Measurements from ENCODE around the gene RAB15.

DNA sequence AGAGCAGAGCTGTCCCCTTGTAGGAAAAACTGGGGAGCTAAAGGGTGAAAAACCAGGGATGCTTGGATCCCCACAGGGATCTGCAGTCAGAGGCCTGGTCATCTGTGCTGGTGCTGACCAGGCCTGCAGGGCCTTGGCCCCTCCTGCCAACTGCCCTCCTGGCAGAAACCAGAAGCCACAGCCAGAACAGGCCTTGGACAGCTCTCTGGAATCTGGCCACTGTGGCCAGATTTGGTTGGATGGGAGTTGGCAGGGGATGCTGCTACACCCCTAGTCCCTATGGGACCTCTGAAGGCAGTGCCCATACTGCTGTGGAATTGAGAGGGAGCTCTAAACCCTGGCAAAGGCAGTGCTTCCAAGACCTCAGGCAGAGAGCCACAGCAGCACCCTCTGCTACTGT, 20.4 kb downstream of the RAB15 start:
- TF ChIP-seq EZH2 (IDR thresholded peaks at IDR 0.05; ENCODE audit: borderline replicate concordance) (no peak), EZH2phosphoT487 (IDR thresholded peaks at IDR 0.05; ENCODE audit: low read depth, severe bottlenecking, unreplicated experiment) (no peak)

Measured in hepatocyte (in vitro differentiated cells).